Esophagus muscularis mucosa (tissue), 4 donors: Measurements from ENCODE around the gene RNF20. TPM values are rescaled to one million over a fixed set of nuclear protein-coding genes. Genes with fewer than 3 reads are reported as not detected.
"Not testable (repeated sequence)": the region's sequence is repeated elsewhere in the genome, so short reads cannot be mapped to it uniquely, and the experiment has no call there.

Experiments
- DNase-seq: peaks from one replicate; pipeline ENCODE4 v3.0.0-alpha.2; 2017; ENCODE audit errors: extremely low spot score
- H3K27ac ChIP-seq, 4 donors: fragments of 200-600 bp; sonication (generic); replicated peaks in 1 of 4; 1 replicate in 3 of 4; 2 replicates in 1 of 4; pipeline ENCODE4 v1.5.1; 2016 to 2019; ENCODE audit warnings: mild to moderate bottlenecking in 1 of 4
- H3K27me3 ChIP-seq, 4 donors: fragments of 200-600 bp; sonication (generic); one replicate each; pipeline versions ENCODE4 v1.5.1 to v1.6.0; 2016 to 2019
- H3K36me3 ChIP-seq, 4 donors: fragments of 200-600 bp; sonication (generic); one replicate each; pipeline ENCODE4 v1.5.1; 2016 to 2019
- H3K4me1 ChIP-seq, 4 donors: fragments of 200-600 bp; sonication (generic); one replicate each; pipeline ENCODE4 v1.5.1; 2016 to 2019
- H3K4me3 ChIP-seq, 4 donors: fragments of 200-600 bp; sonication (generic); 1 replicate in 2 of 4; 2 replicates in 2 of 4; pipeline ENCODE4 v1.5.1; 2016 to 2019; ENCODE audit warnings: mild to moderate bottlenecking in 4 of 4, moderate library complexity in 1 of 4
- H3K9me3 ChIP-seq, 4 donors: fragments of 200-600 bp; sonication (generic); 1 replicate in 3 of 4; 2 replicates in 1 of 4; pipeline ENCODE4 v1.5.1; 2016 to 2019
- EP300 ChIP-seq: sonication (generic); formaldehyde crosslinking; IDR thresholded peaks from one replicate; pipeline ENCODE4 v1.6.1; 2017; ENCODE audit warnings: antibody characterized with exemption
- POLR2A ChIP-seq: fragments of 450-650 bp; IDR thresholded peaks from one replicate; pipeline ENCODE4 v1.6.1; 2017; ENCODE audit warnings: antibody characterized with exemption, moderate library complexity, mild to moderate bottlenecking, low read depth
- POLR2AphosphoS5 ChIP-seq, 2 donors: sonication (generic); formaldehyde crosslinking; IDR thresholded peaks; one replicate each; pipeline ENCODE4 v1.6.1; 2017; ENCODE audit warnings: antibody characterized with exemption in 2 of 2
- WGBS: methylation state at CpG from one replicate; pipeline ENCODE4 v1.1.5; 2018; 5-methylcytosine and 5-hydroxymethylcytosine counted together
- intact Hi-C: fragments of 100-400 bp; cut with DNase I; formaldehyde crosslinking; loops from one replicate; pipeline ENCODE4 v1.15.1; 2023
- total RNA-seq, 4 donors: library from RNA; depleted of rRNA; stranded (reverse); fragments of >200 nt; gene quantifications; one replicate each; pipeline versions ENCODE4 v1.1.0 to v1.2.1, GENCODE V29; 2016
- TF ChIP-seq, protein P1 (sequence below), 3 experiments: fragments of 200-600 bp in 2 of 3; fragments of 450-650 bp in 1 of 3; sonication (generic) in 2 of 3; IDR thresholded peaks; one replicate each; pipeline ENCODE4 v1.5.1; 2017 to 2019; ENCODE audit warnings: antibody characterized with exemption in 3 of 3, mild to moderate bottlenecking in 2 of 3, moderate library complexity in 1 of 3

RNF20 gene
- total RNA-seq, 4 donors from 2014 or later: 23.0 to 32.1 (median 27.2) TPM

- H3K27ac ChIP-seq: peak overlapping the region in 1 of 4 donors; percentile 31
- H3K27me3 ChIP-seq: no peaks in the 10 kb centered on the region
- no peaks in the 10 kb centered on the region for H3K36me3 ChIP-seq
- TF ChIP-seq POLR2AphosphoS5 (IDR thresholded peaks at IDR 0.05): no peak
- TF ChIP-seq, protein P1, sequence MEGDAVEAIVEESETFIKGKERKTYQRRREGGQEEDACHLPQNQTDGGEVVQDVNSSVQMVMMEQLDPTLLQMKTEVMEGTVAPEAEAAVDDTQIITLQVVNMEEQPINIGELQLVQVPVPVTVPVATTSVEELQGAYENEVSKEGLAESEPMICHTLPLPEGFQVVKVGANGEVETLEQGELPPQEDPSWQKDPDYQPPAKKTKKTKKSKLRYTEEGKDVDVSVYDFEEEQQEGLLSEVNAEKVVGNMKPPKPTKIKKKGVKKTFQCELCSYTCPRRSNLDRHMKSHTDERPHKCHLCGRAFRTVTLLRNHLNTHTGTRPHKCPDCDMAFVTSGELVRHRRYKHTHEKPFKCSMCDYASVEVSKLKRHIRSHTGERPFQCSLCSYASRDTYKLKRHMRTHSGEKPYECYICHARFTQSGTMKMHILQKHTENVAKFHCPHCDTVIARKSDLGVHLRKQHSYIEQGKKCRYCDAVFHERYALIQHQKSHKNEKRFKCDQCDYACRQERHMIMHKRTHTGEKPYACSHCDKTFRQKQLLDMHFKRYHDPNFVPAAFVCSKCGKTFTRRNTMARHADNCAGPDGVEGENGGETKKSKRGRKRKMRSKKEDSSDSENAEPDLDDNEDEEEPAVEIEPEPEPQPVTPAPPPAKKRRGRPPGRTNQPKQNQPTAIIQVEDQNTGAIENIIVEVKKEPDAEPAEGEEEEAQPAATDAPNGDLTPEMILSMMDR (IDR thresholded peaks at IDR 0.05): no peak
- no peak for TF ChIP-seq EP300
- TF ChIP-seq POLR2A: no peak
- intact Hi-C loops: no loop called here
- DNase-seq: no peak
- WGBS: 11% methylated on average over 2 of the region's 2 CpGs
- H3K9me3 ChIP-seq: no peaks in the 10 kb centered on the region
- H3K4me1 ChIP-seq: peaks cover 11 to 19% (median 15%) of the 10 kb centered on the region in 4 donors
- H3K4me3 ChIP-seq: no peak overlapping the region
These were observed 19.6 kb upstream of the RNF20 start for GRCh38 chr9:101514071-101514470.

DNA sequence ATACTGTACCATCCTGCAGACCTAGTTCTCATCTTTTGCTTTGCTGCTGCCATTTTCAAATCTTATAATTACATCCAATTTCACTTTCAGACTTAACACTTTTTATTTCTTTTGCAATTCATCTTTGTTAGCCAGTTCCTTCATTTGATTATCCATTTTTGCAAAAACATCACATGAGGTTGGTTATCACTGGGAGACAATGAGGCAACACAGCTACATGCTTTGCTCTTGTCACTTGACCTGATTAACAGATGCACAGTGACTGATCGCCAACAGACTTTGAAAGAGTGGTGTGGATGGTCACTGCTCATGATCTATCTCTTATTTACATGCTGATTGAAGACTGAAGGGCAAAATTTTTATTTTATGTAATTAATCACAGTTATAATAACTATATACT is 17.0 kb upstream of the RNF20 start:
- Histone ChIP-seq H3K36me3 (no peaks in the 10 kb centered on the region), H3K27me3 (no peaks in the 10 kb centered on the region), H3K4me1 (peaks cover 11 to 19% (median 15%) of the 10 kb centered on the region in 4 donors), H3K27ac (no peak overlapping the region), H3K4me3 (no peak overlapping the region), H3K9me3 (no peaks in the 10 kb centered on the region)
- 87% methylated on average over 1 of the region's 1 CpG for WGBS
- no peak for DNase-seq
- intact Hi-C loops: no loop called here
- TF ChIP-seq EP300: no peak
- TF ChIP-seq, protein P1 (IDR thresholded peaks at IDR 0.05): no peak
- no peak for TF ChIP-seq POLR2A
- no peak for TF ChIP-seq POLR2AphosphoS5 (IDR thresholded peaks at IDR 0.05)

DNA sequence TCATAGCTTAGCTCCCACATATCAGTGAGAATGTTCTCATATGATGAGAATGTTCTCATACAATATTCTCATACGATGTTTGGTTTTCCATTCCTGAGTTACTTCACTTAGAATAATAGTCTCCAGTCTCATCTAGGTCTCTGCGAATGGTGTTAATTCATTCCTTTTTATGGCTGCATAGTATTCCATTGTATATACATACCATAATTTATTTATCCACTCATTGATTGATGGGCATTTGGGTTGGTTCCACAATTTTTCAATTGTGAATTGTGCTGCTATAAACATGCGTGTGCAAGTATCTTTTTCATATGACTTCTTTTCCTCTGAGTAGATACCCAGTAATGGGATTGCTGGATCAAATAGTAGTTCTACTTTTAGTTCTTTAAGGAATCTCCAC is 15.2 kb upstream of the RNF20 start:
- H3K27ac ChIP-seq, intact Hi-C loops, DNase-seq, H3K9me3 ChIP-seq, H3K27me3 ChIP-seq, H3K36me3 ChIP-seq, H3K4me3 ChIP-seq: not testable (repeated sequence)
- WGBS: 93% methylated on average over 3 of the region's 3 CpGs
- H3K4me1 ChIP-seq: peaks cover 5 to 14% (median 12%) of the 10 kb centered on the region in 4 donors

GRCh38 chr9:101524371-101524770 is 9.3 kb upstream of the RNF20 start:
- no peak for DNase-seq
- H3K4me1 ChIP-seq: no peaks in the 10 kb centered on the region
- 79% methylated on average over 6 of the region's 6 CpGs for WGBS
- TF ChIP-seq EP300: no peak
- no peak for TF ChIP-seq POLR2AphosphoS5 (IDR thresholded peaks at IDR 0.05)
- TF ChIP-seq, protein P1 (IDR thresholded peaks at IDR 0.05): no peak
- no peak for TF ChIP-seq POLR2A
- H3K4me3 ChIP-seq: no peak overlapping the region
- no peak overlapping the region for H3K27ac ChIP-seq
- no peaks in the 10 kb centered on the region for H3K9me3 ChIP-seq
- intact Hi-C loops: no loop called here
- no peaks in the 10 kb centered on the region for H3K36me3 ChIP-seq
- H3K27me3 ChIP-seq: peaks cover 0 to 10% (median 0%) of the 10 kb centered on the region in 4 donors

GRCh38 chr9:101527066-101527465 is 6.6 kb upstream of the RNF20 start:
- no peaks in the 10 kb centered on the region for H3K9me3 ChIP-seq
- WGBS: 70% methylated on average over 6 of the region's 6 CpGs
- H3K27me3 ChIP-seq: peaks cover 0 to 10% (median 0%) of the 10 kb centered on the region in 4 donors
- no peaks in the 10 kb centered on the region for H3K4me1 ChIP-seq
- no peak for DNase-seq
- intact Hi-C loops: no loop called here
- H3K4me3 ChIP-seq: no peak overlapping the region
- no peaks in the 10 kb centered on the region for H3K36me3 ChIP-seq
- TF ChIP-seq POLR2A (no peak), POLR2AphosphoS5 (IDR thresholded peaks at IDR 0.05) (no peak), EP300 (no peak)
- TF ChIP-seq, protein P1 (IDR thresholded peaks at IDR 0.05): no peak
- no peak overlapping the region for H3K27ac ChIP-seq
